ENCODE data around the gene G2E3.
"Not testable (repeated sequence)": the region's sequence is repeated elsewhere in the genome, so short reads cannot be mapped to it uniquely, and the experiment has no call there.

G2E3 gene

DNA sequence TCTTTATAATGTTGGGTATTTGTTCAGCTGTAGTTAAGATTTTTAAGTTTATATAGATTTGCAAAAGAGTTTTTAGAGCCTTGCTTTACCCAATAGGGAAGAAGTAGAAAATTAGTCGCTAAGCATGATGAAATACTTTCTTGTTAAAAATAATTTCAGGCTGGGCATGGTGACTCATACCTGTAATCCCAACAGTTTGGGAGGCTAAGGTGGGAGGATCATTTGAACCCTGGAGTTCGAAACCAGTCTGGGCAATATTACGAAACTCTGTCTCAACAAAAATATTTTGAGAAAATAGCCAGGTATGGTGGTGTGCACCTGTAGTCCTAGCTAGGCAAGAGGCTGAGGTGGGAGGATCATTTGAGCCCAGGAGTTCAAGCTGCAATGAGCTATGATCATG is 44.4 kb downstream of the G2E3 start:
- DNase-seq (ENCODE audit: low read depth), result no peak

DNA sequence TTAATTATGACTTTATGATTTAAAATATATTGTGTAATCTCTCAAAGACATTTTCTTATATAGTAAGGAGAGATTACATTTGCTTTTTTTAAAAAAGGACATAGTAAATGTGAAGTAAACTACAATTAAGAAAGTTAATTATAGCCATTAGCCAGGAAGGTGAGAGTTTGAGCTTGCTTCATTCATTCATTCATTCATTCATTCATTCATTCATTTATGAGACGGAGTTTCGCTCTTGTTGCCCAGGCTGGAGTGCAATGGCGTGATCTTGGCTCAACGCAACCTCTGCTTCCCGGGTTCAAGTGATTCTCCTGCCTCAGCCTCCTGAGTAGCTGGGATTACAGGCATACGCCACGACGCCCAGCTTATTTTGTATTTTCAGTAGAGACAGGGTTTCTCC is 45.7 kb downstream of the G2E3 start:
- DNase-seq (ENCODE audit: low read depth), result not testable (repeated sequence)

DNA sequence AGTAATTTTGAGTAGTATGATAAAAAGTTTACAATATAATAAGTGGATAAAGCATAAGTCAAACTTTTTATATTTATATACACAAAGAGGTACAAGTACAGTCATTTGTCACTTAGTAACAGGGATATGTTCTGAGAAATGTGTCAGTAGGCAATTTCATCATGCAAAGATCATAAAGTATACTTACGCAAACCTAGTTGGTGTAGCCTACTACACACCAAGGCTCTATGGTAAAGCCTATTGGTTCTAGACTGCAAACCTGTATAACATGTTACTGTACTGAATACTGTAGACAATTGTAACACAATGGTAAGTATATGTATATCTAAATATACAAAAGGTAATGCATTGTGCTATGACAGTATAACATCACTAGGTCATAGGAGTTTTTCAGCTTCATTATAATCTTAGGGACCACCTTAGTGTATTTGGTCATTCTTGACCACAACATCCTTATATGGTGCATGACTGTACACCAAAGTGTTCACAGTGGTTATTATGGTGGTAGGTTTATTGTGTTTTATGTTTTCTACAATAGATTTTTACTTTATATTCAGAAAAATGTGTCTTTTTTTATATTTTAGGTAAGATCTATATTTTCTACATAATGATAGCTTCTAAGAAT is 48.3 kb downstream of the G2E3 start:
- no peak for DNase-seq (ENCODE audit: low read depth)

DNA sequence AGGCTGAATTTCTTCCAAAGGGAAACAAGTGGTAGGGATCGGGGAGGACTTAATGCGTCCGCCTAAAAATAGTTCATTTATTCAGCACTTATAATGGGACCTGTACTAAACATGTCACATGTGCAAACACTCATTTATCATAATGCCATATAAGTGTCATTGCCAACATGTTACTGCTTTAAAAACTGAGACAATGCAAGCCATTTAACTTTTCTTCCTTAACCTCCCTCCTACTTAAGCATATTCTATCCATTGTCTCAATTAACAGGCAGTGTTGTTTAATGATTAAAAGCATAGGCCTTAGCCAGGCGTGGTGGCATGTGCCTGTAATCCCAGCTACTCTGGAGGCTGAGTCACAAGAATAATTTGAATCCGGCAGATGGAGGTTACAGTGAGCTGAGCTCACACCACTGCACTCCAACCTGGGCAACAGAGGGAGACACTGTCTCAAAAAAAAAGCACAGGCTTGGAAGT is 49.6 kb downstream of the G2E3 start:
- no peak for DNase-seq (ENCODE audit: low read depth)

DNA sequence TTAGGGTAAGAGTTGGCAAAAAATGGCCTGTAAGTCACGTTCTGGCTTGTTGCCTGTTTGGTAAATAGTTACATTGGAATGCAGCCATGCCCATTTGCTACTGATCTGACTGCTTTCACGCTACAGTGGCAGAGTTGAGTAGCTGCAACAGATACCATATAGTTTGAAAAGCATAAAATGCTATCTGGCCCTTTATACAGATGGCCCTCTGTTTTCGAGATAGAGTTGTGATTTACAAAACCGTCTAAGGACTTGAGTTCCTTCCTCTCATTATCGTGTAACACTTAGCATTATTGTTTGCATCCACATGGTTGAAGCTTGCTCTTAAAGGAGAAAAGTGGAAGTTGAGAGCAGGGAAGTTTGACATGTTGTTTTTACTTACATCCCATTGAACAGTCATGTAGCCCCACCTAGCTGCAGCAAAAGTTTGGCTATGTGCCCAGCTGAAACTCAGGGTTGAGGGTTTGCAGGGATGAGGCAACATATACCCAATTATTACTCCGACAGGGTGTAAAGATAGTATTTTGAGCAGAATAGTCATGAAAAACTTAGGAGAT is 51.9 kb downstream of the G2E3 start:
- no peak for DNase-seq (ENCODE audit: low read depth)

DNA sequence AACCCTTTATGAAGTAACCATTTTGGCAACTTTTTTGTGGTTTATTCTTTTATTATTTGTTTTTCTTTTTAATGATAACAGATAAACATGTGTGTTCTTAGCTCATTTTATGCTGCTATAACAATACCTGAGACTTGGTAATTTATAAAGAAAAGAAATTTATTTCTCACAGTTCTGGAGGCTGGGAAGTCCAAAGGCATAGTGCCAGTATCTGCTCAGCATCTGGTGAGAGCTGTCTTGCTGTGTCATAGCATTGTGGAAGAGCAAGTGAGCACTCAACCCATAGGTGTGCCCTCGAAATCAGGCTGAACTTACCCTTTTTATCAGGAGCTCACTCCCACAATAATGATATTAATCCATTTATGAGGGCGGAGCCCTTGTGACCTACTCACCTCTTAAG is 55.2 kb downstream of the G2E3 start:
- no peak for DNase-seq (ENCODE audit: low read depth)

DNA sequence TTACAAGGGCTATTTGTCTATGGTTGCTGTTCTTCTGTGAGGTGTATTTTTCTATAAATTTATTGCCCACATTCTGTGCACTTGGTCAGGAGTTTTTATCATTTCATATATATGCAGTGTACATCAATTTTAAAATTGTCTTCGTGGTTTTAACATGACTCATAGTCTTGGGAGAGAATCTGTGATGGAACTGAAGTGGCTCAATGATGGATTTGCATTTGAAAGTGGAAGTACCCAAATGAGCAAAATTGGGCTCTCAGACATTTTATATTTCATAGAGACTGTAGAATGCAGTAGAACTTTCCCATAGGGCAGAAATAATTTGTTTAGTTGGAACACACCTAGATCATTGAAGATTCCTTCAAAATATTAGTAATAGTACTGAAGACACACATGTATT is 61.2 kb downstream of the G2E3 start:
- no peak for DNase-seq (ENCODE audit: low read depth)

DNA sequence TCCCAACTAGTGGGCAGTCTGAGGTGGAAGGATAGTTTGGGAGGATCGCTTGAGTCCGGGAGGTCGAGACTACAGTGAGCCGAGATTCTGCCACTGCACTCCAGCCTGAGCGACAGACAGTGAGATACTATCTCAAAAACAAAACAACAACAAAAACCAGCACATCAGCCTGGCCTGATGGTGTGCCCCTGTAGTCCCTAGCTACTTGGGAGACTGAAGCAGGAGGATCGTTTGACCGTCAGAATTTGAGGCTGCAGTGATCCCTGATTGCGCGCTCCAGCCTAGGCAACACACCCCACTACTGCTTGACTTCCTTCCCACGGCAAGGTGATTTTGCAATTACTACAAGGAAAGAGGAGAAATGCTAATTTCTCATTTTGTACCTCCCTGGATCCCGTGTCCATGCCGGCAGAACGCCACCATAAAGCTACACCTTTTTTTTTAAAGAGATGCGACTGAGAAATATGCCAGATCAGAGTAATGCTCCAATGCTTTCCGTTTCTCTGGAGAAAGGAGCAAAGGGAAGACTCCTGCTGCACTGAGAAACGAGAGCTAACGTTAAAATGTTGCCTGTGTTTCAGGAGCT is 62.5 kb downstream of the G2E3 start:
- DNase-seq (ENCODE audit: low read depth), result no peak

DNA sequence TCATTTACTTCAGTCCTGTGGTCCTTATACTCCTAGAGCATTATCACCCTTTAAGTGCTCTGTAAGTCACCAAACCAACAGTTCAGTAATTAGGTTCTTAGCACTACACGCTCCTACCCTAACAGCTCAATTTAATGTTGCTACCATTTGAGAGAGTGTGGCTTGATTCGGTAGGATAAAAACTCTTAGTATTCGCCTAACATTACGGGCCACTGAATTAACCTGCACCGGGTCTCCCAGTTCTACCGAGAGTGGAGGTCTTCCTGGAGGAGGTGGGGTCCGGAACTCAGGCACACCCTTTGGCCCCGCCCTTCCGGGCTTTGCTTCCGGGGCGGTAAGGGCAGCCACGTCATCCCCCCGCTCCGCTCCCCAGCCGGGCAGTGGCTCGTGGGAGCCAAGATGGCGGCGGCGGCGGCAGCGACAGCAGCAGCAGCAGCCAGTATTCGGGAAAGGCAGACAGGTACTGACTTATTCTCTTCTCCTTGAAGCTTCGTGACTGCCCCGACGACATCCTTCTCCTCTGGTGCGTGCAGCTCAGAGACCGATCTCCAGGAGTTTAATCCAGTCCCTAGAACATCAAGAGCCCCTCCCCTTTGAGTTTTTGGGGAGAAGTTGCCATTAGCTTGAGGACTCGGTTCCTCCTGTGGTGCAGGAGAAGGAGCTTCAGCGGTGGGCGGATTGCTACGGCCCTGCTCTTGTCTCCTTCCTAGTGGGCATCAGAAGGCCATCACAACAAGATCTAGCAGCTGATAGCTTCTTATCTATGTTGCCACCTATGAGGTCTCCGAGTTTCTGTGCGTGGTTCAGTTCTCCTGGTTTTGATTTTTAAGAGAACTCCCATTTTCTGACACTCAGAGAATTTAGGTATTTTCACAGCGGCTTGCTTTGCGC is 63.2 kb downstream of the G2E3 start, which contains the start of gene SCFD1:
SCFD1 (plus strand) TSS at position 380 of the 891 bp plus-strand sequence; CDS start at position 400, 20 bp downstream.
- peak; percentile 90 for DNase-seq (ENCODE audit: low read depth)

DNA sequence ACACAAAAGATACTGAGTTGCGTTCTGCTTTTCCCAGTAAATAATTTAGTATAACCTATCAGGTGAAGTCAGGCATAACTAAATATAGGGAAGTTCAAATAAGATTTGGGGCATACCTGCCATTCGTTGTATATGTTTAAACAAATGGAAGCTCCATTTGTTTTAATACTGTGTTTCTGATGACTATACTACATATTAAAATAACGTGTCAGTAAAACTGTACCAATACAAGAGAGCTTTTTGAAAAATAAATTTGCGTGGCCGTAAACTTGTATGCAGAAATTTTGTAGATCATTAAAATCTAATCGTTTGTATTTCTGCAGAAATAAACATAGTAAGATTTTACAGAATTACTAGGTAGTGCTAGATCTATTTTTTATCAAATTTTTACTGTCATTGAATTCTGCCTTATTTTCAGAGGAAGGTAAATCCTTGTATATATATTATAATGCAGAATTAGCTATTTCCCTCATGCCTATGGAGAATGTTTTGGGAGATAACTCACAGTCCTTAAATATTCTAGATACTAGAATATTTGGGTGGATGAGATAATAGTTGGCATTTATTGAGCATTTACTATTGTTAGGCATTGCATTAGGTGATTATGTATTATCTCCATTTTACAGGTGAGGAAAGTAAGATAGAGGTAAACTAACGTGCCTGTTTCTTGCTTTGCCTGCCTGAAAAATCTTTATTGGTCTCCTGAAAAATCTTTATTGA is 64.6 kb downstream of the G2E3 start:
- no peak for DNase-seq (ENCODE audit: low read depth)

DNA sequence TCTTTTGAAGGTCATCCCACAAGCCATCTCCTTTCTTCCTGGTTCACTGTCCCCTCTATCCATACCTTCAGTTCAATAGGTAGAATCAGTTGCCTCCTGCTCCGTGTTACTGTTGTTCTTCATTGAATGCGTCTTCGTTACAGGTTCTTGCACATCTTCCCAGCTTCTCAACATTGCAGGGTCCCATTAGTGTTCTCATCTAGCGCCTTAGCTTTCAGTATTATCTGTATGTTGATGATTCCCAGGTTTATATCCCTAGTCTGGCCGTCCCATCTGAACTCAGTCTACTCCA is 65.1 kb downstream of the G2E3 start:
- DNase-seq (ENCODE audit: low read depth), result no peak

DNA sequence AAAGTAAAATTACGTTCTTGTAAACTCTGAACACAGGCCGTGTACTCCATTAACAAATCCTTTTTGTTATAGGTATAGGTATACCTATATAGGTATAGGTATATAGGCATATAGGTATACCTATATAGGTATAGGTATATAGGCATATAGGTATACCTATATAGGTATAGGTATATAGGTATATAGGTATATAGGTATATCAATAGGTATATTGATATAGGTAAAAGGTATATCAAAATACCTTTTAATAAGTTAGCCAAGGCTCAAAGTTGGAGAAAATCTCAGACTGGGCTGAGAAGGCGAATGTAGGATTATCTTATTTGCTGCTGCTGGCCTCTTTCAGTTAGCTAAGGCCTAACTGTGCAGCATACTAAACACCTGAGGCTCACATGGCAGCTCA is 66.6 kb downstream of the G2E3 start:
- no peak for DNase-seq (ENCODE audit: low read depth)

DNA sequence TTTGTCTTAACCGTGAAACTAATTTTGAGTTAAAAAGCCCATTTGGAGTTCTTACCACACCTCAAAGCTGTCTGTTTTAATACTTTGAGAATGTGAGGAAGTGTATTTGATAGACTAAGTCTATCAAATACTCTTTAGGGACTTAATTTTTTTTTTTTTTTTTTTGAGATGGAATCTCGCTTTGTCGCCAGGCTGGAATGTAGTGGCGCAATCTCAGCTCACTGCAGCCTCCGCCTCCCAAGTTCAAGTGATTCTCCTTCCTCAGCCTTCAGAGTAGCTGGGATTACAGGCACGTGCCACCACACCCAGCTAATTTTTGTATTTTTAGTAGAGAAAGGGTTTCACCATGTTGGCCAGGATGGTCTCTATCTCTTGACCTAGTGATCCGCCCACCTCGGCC is 70.5 kb downstream of the G2E3 start:
- not testable (repeated sequence) for DNase-seq (ENCODE audit: low read depth)

DNA sequence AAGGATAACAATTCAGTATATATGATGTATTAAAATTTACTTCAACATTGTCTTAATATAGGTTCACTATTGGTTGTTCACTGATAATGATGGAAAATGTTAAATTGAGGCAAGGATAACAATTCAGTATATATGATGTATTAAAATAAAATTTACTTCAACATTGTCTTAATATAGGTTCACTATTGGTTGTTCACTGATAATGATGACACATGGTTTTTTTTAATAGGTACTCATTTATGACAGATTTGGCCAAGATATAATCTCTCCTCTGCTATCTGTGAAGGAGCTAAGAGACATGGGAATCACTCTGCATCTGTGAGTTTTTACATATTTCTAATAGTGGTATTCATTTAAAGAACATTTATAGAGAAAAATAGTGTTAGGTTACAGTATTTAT is 71.3 kb downstream of the G2E3 start:
- no peak for DNase-seq (ENCODE audit: low read depth)

DNA sequence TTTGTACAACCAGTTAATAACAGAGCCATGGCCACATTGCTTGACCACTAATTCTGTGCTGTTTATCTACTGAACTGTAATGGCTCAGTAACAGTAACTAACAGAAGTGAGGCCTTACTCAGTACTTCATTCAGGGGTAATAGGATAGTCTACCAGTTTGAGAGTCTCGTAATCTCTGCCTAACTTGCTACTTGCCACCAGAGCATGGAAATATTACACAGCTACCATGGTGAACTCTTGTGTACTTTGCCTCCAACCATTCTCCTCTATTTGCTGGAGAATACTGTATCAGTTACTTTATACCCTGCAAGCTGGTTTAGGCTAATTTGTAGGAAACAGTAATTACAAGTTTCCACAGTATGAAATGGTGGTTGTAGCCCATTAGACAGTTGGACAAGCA is 73.8 kb downstream of the G2E3 start:
- no peak for DNase-seq (ENCODE audit: low read depth)

DNA sequence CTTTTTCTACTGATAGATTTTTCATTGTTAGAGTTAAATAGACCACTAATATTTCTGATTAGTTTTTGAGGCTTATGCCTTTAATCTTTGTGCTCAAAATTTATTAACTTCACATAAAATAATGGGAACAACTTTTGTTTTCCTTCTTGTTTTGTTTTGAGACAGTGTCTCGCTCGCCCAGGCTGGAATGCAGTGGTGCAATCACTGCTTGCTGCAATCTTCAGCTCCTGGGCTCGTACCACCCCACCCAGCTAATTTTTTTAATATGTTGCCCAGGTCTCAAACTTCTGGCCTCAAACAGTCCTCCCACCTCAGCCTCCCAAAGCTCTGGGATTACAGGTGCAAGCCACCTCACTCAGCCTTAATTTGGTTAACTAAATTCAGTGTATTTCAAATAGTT is 80.0 kb downstream of the G2E3 start:
- no peak for DNase-seq (ENCODE audit: low read depth)

DNA sequence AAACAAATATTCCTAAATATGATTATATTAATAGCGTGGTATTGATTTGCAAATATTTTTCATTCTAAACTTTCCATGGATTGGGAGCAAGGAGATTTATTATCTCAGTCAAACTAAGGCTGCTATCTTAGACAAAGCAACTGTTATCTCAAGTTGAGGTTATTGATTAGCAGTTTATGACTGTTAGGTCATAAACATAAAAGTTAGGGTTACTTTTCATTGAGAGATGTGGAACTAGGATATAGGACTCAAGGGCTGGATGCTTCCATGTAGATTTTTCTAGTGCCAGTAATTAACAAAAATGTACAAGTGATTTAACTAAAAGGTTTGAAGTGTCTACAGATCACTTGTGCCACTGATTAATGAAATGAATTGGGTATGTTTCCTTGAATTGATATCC is 82.2 kb downstream of the G2E3 start:
- no peak for DNase-seq (ENCODE audit: low read depth)

DNA sequence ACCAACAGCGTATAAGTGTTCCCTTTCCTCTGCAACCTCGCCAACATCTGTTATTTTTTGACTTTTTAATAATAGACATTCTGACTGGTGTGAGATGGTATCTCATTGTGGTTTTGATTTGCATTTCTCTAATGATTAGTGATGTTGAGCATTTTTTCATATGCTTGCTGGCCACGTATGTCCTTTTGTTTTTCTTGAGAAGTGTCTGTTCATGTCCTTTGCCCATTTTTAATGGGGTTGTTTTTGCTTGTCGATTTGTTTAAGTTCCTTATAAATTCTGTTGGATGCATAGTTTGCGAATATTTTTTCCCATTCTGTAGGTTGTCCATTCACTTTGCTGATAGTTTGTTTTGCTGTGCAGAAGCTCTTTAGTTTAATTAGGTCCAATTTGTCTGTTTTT is 85.5 kb downstream of the G2E3 start:
- DNase-seq (ENCODE audit: low read depth), result not testable (repeated sequence)

DNA sequence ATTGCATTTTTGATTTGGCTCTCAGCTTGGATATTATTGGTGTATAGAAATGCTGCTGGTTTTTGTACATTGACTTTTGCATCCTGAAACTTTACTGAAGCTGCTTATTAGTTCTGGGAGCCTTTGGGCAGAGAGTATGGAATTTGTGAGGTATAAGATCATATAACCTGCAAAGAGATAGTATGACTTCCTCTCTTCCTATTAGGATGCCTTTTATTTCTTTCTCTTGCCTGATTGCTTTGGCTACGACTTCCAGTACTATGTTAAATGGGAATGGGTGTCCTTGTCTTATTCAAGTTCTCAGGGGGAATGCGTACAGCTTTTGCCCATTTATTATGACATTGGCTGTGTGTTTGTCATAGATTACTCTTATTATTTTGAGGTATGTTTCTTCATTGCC is 86.6 kb downstream of the G2E3 start:
- no peak for DNase-seq (ENCODE audit: low read depth)

DNA sequence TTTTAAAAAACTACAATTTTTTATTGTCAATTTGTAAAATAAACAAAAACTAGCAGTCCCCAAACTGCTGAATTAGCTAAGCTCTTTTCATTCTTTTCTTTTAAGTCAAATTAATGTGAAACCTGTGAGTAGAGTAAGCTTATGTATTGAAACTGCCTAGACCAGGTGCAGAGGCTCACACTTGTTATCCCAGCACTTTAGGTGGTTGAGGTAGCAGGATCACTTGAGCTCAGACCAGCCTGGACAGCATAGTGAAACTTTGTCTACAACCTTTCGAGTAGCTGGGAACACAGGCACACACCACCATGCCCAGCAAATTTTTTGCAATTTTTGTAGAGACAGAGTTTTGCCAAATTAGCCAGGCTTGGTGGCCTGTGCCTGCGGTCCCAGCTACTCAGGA is 89.5 kb downstream of the G2E3 start:
- DNase-seq (ENCODE audit: low read depth), result no peak

DNA sequence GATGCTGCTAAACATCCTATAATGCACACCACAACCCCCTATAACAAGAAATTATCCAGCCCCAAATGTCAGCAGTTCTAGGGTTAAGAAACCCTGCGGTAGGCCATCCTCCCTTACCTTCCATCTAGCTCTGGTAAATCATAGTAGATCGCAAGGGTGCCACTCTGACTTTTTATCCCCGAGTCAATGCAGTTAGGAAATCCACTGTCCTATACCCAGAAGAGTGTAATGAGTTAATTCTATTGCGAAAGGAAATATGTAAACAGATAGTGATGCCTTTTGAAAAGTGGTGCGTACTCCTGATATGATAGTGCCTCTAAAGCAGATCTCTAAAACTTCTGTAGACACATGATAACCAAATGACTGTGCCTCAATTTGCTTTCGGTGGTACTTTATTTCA is 93.0 kb downstream of the G2E3 start:
- no peak for DNase-seq (ENCODE audit: low read depth)

DNA sequence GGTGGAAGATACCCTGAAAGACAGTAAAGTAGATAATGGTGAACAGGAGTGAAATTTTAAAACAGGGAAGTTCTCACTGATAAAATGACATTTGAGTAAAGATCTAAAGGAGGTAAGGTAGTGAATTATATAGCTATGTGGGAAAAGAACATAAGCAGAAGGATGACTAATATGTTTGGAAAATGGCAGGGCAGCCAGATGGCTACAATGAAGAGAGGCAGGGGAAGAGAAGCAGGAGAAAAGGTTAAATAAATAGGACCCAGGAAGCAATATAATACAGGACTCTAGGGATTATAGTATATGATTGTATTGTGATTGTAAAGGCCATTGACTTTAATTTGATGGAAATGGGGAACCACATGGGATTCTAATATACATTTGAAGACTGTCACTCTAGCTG is 96.2 kb downstream of the G2E3 start:
- no peak for DNase-seq (ENCODE audit: low read depth)
